Stimulated activated CD8-positive, alpha-beta memory T cell treated with anti-CD3 and anti-CD28 coated beads, Interleukin-12 subunit alpha, Interleukin-12 subunit beta, amount 100 ng/mL, for 24 hours (primary cell): ENCODE measurements around the gene ENO1.
"Not testable (repeated sequence)": the region's sequence is repeated elsewhere in the genome, so short reads cannot be mapped to it uniquely, and the experiment has no call there.

Experiments used
- DNase-seq: peaks from one replicate; pipeline ENCODE4 v3.0.0-alpha.2; 2020; ENCODE audit errors: extremely low read depth

Gene ENO1

GRCh38 chr1:8845104-8846097 is 33.1 kb downstream of the ENO1 start:
- DNase-seq, result no peak

GRCh38 chr1:8844501-8845006 is 33.9 kb downstream of the ENO1 start:
- no peak for DNase-seq

GRCh38 chr1:8841395-8841794 is 37.1 kb downstream of the ENO1 start:
- DNase-seq, result no peak

- no peak for DNase-seq
Measured at GRCh38 chr1:8839990-8840389, 38.5 kb downstream of the ENO1 start.

GRCh38 chr1:8835941-8836643 is 42.4 kb downstream of the ENO1 start:
- no peak for DNase-seq

GRCh38 chr1:8831340-8831739 is 47.1 kb downstream of the ENO1 start:
- DNase-seq, result no peak

- not testable (repeated sequence) for DNase-seq
Measured at GRCh38 chr1:8830732-8831131, 47.8 kb downstream of the ENO1 start.

- no peak for DNase-seq
Measured at GRCh38 chr1:8825985-8826481, 52.5 kb downstream of the ENO1 start.

GRCh38 chr1:8823295-8823664 is 55.2 kb downstream of the ENO1 start:
- no peak for DNase-seq

- no peak for DNase-seq
Measured at GRCh38 chr1:8822373-8823294, 55.9 kb downstream of the ENO1 start.

- no peak for DNase-seq
Measured at GRCh38 chr1:8821084-8821483, 57.4 kb downstream of the ENO1 start.

GRCh38 chr1:8818789-8819188 is 59.7 kb downstream of the ENO1 start:
- DNase-seq, result not testable (repeated sequence)

- no peak for DNase-seq
Measured at GRCh38 chr1:8818325-8818775, 60.1 kb downstream of the ENO1 start.

GRCh38 chr1:8817412-8818324 is 60.8 kb downstream of the ENO1 start, which contains the start of gene RERE:
Gene RERE, minus strand, starts transcription at chr1:8817640.
- DNase-seq, result peak; percentile 84

- DNase-seq, result no peak
Measured at GRCh38 chr1:8816831-8817411, 61.6 kb downstream of the ENO1 start.

- DNase-seq, result no peak
Measured at GRCh38 chr1:8816264-8816663, 62.2 kb downstream of the ENO1 start.

GRCh38 chr1:8815582-8816151 is 62.8 kb downstream of the ENO1 start:
- no peak for DNase-seq

- no peak for DNase-seq
Measured at GRCh38 chr1:8814865-8815264, 63.6 kb downstream of the ENO1 start.

GRCh38 chr1:8813991-8814390 is 64.5 kb downstream of the ENO1 start:
- DNase-seq, result no peak
